B cell (primary cell): ENCODE results near the gene CCDC85A. TPM values are rescaled to one million over a fixed set of nuclear protein-coding genes. Genes with fewer than 3 reads are reported as not detected.

ENCODE experiments used
- ATAC-seq: fragments of 200-7000 bp; cut with Tn5 transposase; one replicate; pipeline ENCODE4 v1.10.0; 2021; ENCODE audit warnings: low read depth, mild to moderate bottlenecking, moderate number of reproducible peaks, moderate library complexity
- CTCF ChIA-PET: fragments of 350-600 bp; sonication (Branson Sonifier 250); formaldehyde crosslinking; loops from one replicate; lab custom pipeline; 2021; ENCODE audit warnings: antibody characterized with exemption, inconsistent platforms; lab: Charles Lee
- POLR2A ChIA-PET: fragments of 350-600 bp; sonication (Branson Sonifier 250); formaldehyde crosslinking; loops from one replicate; lab custom pipeline; 2021; ENCODE audit warnings: antibody characterized with exemption; lab: Charles Lee
- DNase-seq: peaks from one replicate; pipeline ENCODE4 v3.0.0; 2013
- H2AFZ ChIP-seq: 2 replicates; pipeline ENCODE4 v1.6.1; 2012; ENCODE audit warnings: mild to moderate bottlenecking, low read depth, low read length; ENCODE audit not compliant: insufficient read depth, poor library complexity, severe bottlenecking
- H3K27ac ChIP-seq, 2 donors: 1 replicate in 1 of 2; 2 replicates in 1 of 2; pipeline ENCODE4 v1.5.1; 2012 to 2013; ENCODE audit warnings: low read length in 2 of 2, mild to moderate bottlenecking in 2 of 2, moderate library complexity in 1 of 2
- H3K27me3 ChIP-seq, 4 experiments: fragments of 200-600 bp in 1 of 4; sonication (generic) in 1 of 4; replicated peaks in 1 of 4; 1 replicate in 2 of 4; 2 replicates in 2 of 4; pipeline versions ENCODE4 v1.6.1 to v1.7.0; 2013 to 2016; ENCODE audit warnings: low read length in 3 of 4, mild to moderate bottlenecking in 2 of 4, mixed read lengths in 1 of 4, moderate library complexity in 1 of 4; ENCODE audit not compliant: insufficient read depth in 4 of 4, control insufficient read depth in 3 of 4; ENCODE audit errors: control extremely low read depth in 1 of 4
- H3K36me3 ChIP-seq, 2 experiments: replicated peaks in 1 of 2; 1 replicate in 1 of 2; 2 replicates in 1 of 2; pipeline versions ENCODE4 v1.6.1 to v1.7.1; 2013; ENCODE audit warnings: low read length in 1 of 2; ENCODE audit not compliant: insufficient read depth in 2 of 2, control insufficient read depth in 1 of 2; ENCODE audit errors: control extremely low read depth in 1 of 2, extremely low read depth in 1 of 2
- H3K4me1 ChIP-seq, 2 donors: fragments of 200-600 bp in 1 of 2; sonication (generic) in 1 of 2; 1 replicate in 1 of 2; 2 replicates in 1 of 2; pipeline versions ENCODE4 v1.5.1 to v1.6.1; 2013 to 2017; ENCODE audit warnings: low read length in 2 of 2; ENCODE audit not compliant: control insufficient read depth in 2 of 2, insufficient read depth in 2 of 2
- H3K4me2 ChIP-seq: replicated peaks from 2 replicates; pipeline ENCODE3; 2012; ENCODE audit warnings: mild to moderate bottlenecking, low read depth, low read length; ENCODE audit not compliant: poor library complexity, severe bottlenecking
- H3K4me3 ChIP-seq, 5 experiments: fragments of 200-600 bp in 1 of 5; sonication (generic) in 1 of 5; 1 replicate in 3 of 5; 2 replicates in 2 of 5; pipeline versions ENCODE4 v1.5.1 to v1.7.0; 2011 to 2016; ENCODE audit warnings: low read length in 4 of 5, mild to moderate bottlenecking in 4 of 5, low read depth in 2 of 5, control low read depth in 1 of 5, moderate library complexity in 1 of 5; ENCODE audit not compliant: insufficient read depth in 1 of 5; ENCODE audit errors: control extremely low read depth in 1 of 5, extremely low read depth in 1 of 5
- H3K79me2 ChIP-seq: fragments of 200-600 bp; sonication (generic); one replicate; pipeline ENCODE4 v1.6.0; 2016; ENCODE audit warnings: low read length; ENCODE audit not compliant: control insufficient read depth, insufficient read depth
- H3K9ac ChIP-seq: fragments of 200-600 bp; sonication (generic); 2 replicates; pipeline ENCODE4 v1.6.1; 2017; ENCODE audit warnings: mild to moderate bottlenecking, low read length, moderate library complexity
- H3K9me3 ChIP-seq, 3 donors: one replicate each; pipeline versions ENCODE4 v1.6.1 to v1.7.1; 2013; ENCODE audit warnings: low read length in 2 of 3; ENCODE audit not compliant: control insufficient read depth in 2 of 3, insufficient read depth in 1 of 3; ENCODE audit errors: control extremely low read depth in 1 of 3
- H4K20me1 ChIP-seq: 2 replicates; pipeline ENCODE4 v1.6.0; 2012; ENCODE audit warnings: mild to moderate bottlenecking, low read length; ENCODE audit not compliant: insufficient read depth, control insufficient read depth, poor library complexity, severe bottlenecking
- H3K27ac Mint-ChIP-seq: one replicate; pipeline ENCODE4 v1.8.0; 2021; ENCODE audit warnings: mixed read lengths
- H3K27me3 Mint-ChIP-seq: one replicate; pipeline ENCODE4 v1.8.0; 2021; ENCODE audit warnings: mixed read lengths
- H3K4me1 Mint-ChIP-seq: one replicate; pipeline ENCODE4 v1.8.0; 2021; ENCODE audit warnings: mixed read lengths
- H3K4me3 Mint-ChIP-seq: one replicate; pipeline ENCODE4 v1.8.0; 2021; ENCODE audit warnings: mixed read lengths
- H3K9me3 Mint-ChIP-seq: one replicate; pipeline ENCODE4 v1.8.0; 2022; ENCODE audit warnings: mixed read lengths; ENCODE audit not compliant: insufficient read depth
- CTCF ChIP-seq: fragments of 200-600 bp; IDR thresholded peaks from one replicate; pipeline ENCODE4 v1.8.0; 2022; ENCODE audit warnings: antibody characterized with exemption, mild to moderate bottlenecking
- EZH2 ChIP-seq: IDR thresholded peaks from 2 replicates; pipeline ENCODE4 v1.6.1; 2012; ENCODE audit warnings: borderline replicate concordance, low read depth, mild to moderate bottlenecking, moderate library complexity, low read length; ENCODE audit not compliant: insufficient read depth, poor library complexity, severe bottlenecking
- WGBS: methylation state at CpG from one replicate; pipeline ENCODE4 v1.1.5; 2013; ENCODE audit warnings: missing lambda C conversion rate; ENCODE audit not compliant: insufficient coverage; 5-methylcytosine and 5-hydroxymethylcytosine counted together
- intact Hi-C: fragments of 100-400 bp; cut with micrococcal nuclease; formaldehyde crosslinking; loops from one replicate; pipeline ENCODE4 v1.10.0; 2022
- polyA plus RNA-seq: library from polyadenylated mRNA; depleted of rRNA; stranded (reverse); fragments of >200 nt; gene quantifications from 2 replicates; pipeline ENCODE4 v1.2.3, GENCODE V29; 2012
- total RNA-seq, 2 donors: library from RNA; stranded (reverse); fragments of 120-200 nt in 1 of 2; gene quantifications; 1 replicate in 1 of 2; 2 replicates in 1 of 2; pipeline versions ENCODE4 v1.2.3 to v1.2.4, GENCODE V29; 2013 to 2022

CCDC85A gene
- total and polyA plus RNA-seq, 2 donors (not counting 1 experiment from before 2014, with no cell fraction given): 0.15 TPM; not detected in 1

DNA sequence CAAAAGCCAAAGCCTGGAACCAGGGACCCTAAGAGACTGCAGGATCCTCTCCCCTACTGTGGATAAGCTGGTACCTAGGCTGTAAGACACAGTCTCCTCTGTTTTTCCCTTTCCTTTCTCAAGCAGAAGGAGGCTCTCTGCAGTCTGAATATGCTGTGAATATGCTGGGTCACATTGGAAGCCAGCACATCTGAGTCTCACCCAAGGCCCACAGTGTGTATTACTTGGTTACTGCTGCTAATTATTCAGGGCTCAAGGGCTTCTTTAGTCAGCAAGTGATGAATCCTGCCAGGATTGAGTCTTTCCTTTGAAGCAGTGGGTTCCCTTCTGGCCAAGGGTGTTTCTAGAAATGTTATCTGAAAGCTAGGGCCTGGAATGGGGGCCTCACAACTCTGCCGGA, 60.7 kb downstream of the CCDC85A start:
- Histone ChIP-seq H3K79me2 (no peaks in the 10 kb centered on the region), H2AFZ (no peak overlapping the region), H3K4me2 (no peak overlapping the region), H4K20me1 (no peaks in the 10 kb centered on the region), H3K36me3 (no peaks in the 10 kb centered on the region), H3K4me3 (no peak overlapping the region), H3K9me3 (no peaks in the 10 kb centered on the region), H3K27me3 (no peaks in the 10 kb centered on the region), H3K4me1 (no peaks in the 10 kb centered on the region), H3K9ac (no peak overlapping the region), H3K27ac (no peak overlapping the region)
- Mint-ChIP-seq H3K27ac (no peak overlapping the region), H3K27me3 (peaks cover 4% of the 10 kb centered on the region), H3K9me3 (peaks cover 6% of the 10 kb centered on the region), H3K4me3 (no peak overlapping the region), H3K4me1 (no peaks in the 10 kb centered on the region)
- ChIA-PET POLR2A (no interaction called here), CTCF (no interaction called here)
- DNase-seq (no peak), ATAC-seq (no peak)
- TF ChIP-seq CTCF: no peak
- WGBS: no CpG with 5 or more reads among the region's 1 CpG
- intact Hi-C loops: no loop called here

DNA sequence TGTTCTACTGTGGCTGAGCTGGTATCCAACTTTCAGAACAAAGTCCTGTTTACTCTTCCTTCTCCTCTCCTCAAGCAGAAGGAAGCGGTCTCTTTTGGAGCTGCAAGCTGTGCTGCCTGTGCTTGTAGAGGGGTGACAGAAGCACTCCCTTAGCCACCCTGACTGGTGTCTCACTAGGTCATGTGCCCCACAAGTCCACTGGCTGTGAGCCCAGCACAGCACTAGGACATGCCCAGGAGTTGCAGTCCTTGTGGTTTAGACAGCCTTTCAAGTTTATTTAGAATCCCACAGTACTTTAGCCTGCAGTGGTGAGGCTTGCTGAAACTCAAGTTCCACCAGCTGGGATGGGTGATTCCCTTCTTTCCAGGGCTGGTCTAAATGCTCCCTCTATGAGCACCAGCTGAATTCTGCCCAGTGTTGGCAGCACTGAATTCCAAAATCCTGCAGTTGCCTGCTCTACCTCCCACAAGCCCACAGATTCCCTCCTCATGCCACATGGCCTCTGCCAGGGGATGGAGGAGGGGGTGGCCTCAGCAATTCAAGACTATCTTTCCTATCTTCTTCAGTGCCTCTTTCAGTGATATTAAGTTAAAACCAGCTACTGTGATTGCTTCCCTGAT, 61.2 kb downstream of the CCDC85A start:
- ChIA-PET POLR2A (no interaction called here), CTCF (no interaction called here)
- TF ChIP-seq EZH2 (no peak), CTCF (no peak)
- no peak for ATAC-seq
- no peaks in the 10 kb centered on the region for H3K9me3 ChIP-seq
- H3K79me2 ChIP-seq: no peaks in the 10 kb centered on the region
- peaks cover 6% of the 10 kb centered on the region for H3K9me3 Mint-ChIP-seq
- no peak overlapping the region for H3K4me3 Mint-ChIP-seq
- WGBS: 100% methylated on average over 1 of the region's 1 CpG
- no peak overlapping the region for H3K4me2 ChIP-seq
- no peaks in the 10 kb centered on the region for H3K27me3 ChIP-seq
- H3K4me1 ChIP-seq: no peaks in the 10 kb centered on the region
- no peak overlapping the region for H3K27ac ChIP-seq
- intact Hi-C loops: no loop called here
- H3K27ac Mint-ChIP-seq: no peak overlapping the region
- no peaks in the 10 kb centered on the region for H4K20me1 ChIP-seq
- no peak for DNase-seq
- no peaks in the 10 kb centered on the region for H3K36me3 ChIP-seq
- no peaks in the 10 kb centered on the region for H3K4me1 Mint-ChIP-seq
- no peak overlapping the region for H2AFZ ChIP-seq
- H3K4me3 ChIP-seq: no peak overlapping the region
- H3K9ac ChIP-seq: no peak overlapping the region
- peaks cover 4% of the 10 kb centered on the region for H3K27me3 Mint-ChIP-seq
